ENCODE results near the gene NOMO2. TPM values are rescaled to one million over a fixed set of nuclear protein-coding genes. Genes with fewer than 3 reads are reported as not detected.
"Not testable (repeated sequence)": the region's sequence is repeated elsewhere in the genome, so short reads cannot be mapped to it uniquely, and the experiment has no call there.

The NOMO2 gene
- total RNA-seq, 1 donor: 77.3 TPM

GRCh38 chr16:18525882-18526482 is 35.9 kb downstream of the NOMO2 start:
- not testable (repeated sequence) for DNase-seq (ENCODE audit: low read depth in 2 of 3, low spot score in 2 of 3)

- not testable (repeated sequence) for DNase-seq (ENCODE audit: low read depth in 2 of 3, low spot score in 2 of 3)
Measured at GRCh38 chr16:18522637-18523036, 39.3 kb downstream of the NOMO2 start.

- not testable (repeated sequence) for DNase-seq (ENCODE audit: low read depth in 2 of 3, low spot score in 2 of 3)
Measured at GRCh38 chr16:18521445-18522181, 40.3 kb downstream of the NOMO2 start.

- not testable (repeated sequence) for DNase-seq (ENCODE audit: low read depth in 2 of 3, low spot score in 2 of 3)
Measured at GRCh38 chr16:18518536-18519283, 43.2 kb downstream of the NOMO2 start.

GRCh38 chr16:18498430-18498829 is 63.5 kb downstream of the NOMO2 start:
- DNase-seq (ENCODE audit: low read depth in 2 of 3, low spot score in 2 of 3): not testable (repeated sequence)

GRCh38 chr16:18497032-18497431 is 64.9 kb downstream of the NOMO2 start:
- not testable (repeated sequence) for DNase-seq (ENCODE audit: low read depth in 2 of 3, low spot score in 2 of 3)

GRCh38 chr16:18492118-18492897 is 69.6 kb downstream of the NOMO2 start:
- DNase-seq (ENCODE audit: low read depth in 2 of 3, low spot score in 2 of 3): not testable (repeated sequence)

- DNase-seq (ENCODE audit: low read depth in 2 of 3, low spot score in 2 of 3): not testable (repeated sequence)
Measured at GRCh38 chr16:18436025-18436424, 125.9 kb downstream of the NOMO2 start.

GRCh38 chr16:18415827-18416226 is 146.1 kb downstream of the NOMO2 start:
- not testable (repeated sequence) for DNase-seq (ENCODE audit: low read depth in 2 of 3, low spot score in 2 of 3)

GRCh38 chr16:18409532-18410293 is 152.2 kb downstream of the NOMO2 start:
- DNase-seq (ENCODE audit: low read depth in 2 of 3, low spot score in 2 of 3): not testable (repeated sequence)

- not testable (repeated sequence) for DNase-seq (ENCODE audit: low read depth in 2 of 3, low spot score in 2 of 3)
Measured at GRCh38 chr16:18401851-18402657, 159.8 kb downstream of the NOMO2 start.

- not testable (repeated sequence) for DNase-seq (ENCODE audit: low read depth in 2 of 3, low spot score in 2 of 3)
Measured at GRCh38 chr16:18401159-18401558, 160.7 kb downstream of the NOMO2 start.

GRCh38 chr16:18394363-18394762 is 167.5 kb downstream of the NOMO2 start:
- DNase-seq (ENCODE audit: low read depth in 2 of 3, low spot score in 2 of 3): not testable (repeated sequence)

- DNase-seq (ENCODE audit: low read depth in 2 of 3, low spot score in 2 of 3): not testable (repeated sequence)
Measured at GRCh38 chr16:18387767-18388166, 174.1 kb downstream of the NOMO2 start.

- DNase-seq (ENCODE audit: low read depth in 2 of 3, low spot score in 2 of 3): not testable (repeated sequence)
Measured at GRCh38 chr16:18386517-18386916, 175.4 kb downstream of the NOMO2 start.

- DNase-seq (ENCODE audit: low read depth in 2 of 3, low spot score in 2 of 3): not testable (repeated sequence)
Measured at GRCh38 chr16:18385285-18385684, 176.6 kb downstream of the NOMO2 start.

GRCh38 chr16:18384869-18385268 is 177.0 kb downstream of the NOMO2 start:
- not testable (repeated sequence) for DNase-seq (ENCODE audit: low read depth in 2 of 3, low spot score in 2 of 3)

- not testable (repeated sequence) for DNase-seq (ENCODE audit: low read depth in 2 of 3, low spot score in 2 of 3)
Measured at GRCh38 chr16:18384098-18384636, 177.7 kb downstream of the NOMO2 start.

GRCh38 chr16:18382696-18383095 is 179.2 kb downstream of the NOMO2 start:
- DNase-seq (ENCODE audit: low read depth in 2 of 3, low spot score in 2 of 3): not testable (repeated sequence)

Measured in hematopoietic multipotent progenitor cell (in vitro differentiated cells).